HL-60 (cell line): ENCODE measurements around the gene DGKI.

ENCODE experiments used
- DNase-seq, 2 experiments: peaks; one replicate each; pipeline ENCODE4 v3.0.0-alpha.2; 2010 to 2020; ENCODE audit warnings: low read depth in 1 of 2, low spot score in 1 of 2
- H3K27ac ChIP-seq: fragments of 250-450 bp; sonication (Bioruptor Pico); replicated peaks from 2 replicates; pipeline ENCODE4 v1.5.1; 2020; ENCODE audit warnings: mild to moderate bottlenecking, moderate library complexity
- H3K27me3 ChIP-seq: fragments of 250-450 bp; sonication (Bioruptor Pico); 2 replicates; pipeline ENCODE4 v1.5.1; 2021; ENCODE audit warnings: mild to moderate bottlenecking, moderate library complexity; ENCODE audit not compliant: insufficient read depth, poor library complexity, severe bottlenecking
- H3K4me3 ChIP-seq: replicated peaks from 2 replicates; pipeline ENCODE4 v1.5.1; 2011; ENCODE audit warnings: mild to moderate bottlenecking, control low read depth, low read length; ENCODE audit not compliant: insufficient read depth
- GABPA ChIP-seq: IDR thresholded peaks from 2 replicates; pipeline ENCODE4 v1.6.1; 2012; ENCODE audit warnings: low read depth
- POLR2AphosphoS5 ChIP-seq: IDR thresholded peaks from 2 replicates; pipeline ENCODE4 v1.6.1; 2012; ENCODE audit warnings: low read depth
- REST ChIP-seq: IDR thresholded peaks from 2 replicates; pipeline ENCODE4 v1.6.1; 2012; ENCODE audit warnings: low read depth; ENCODE audit not compliant: insufficient replicate concordance
- SPI1 ChIP-seq: IDR thresholded peaks from 2 replicates; pipeline ENCODE4 v1.6.1; 2012; ENCODE audit warnings: low read depth, mild to moderate bottlenecking, borderline replicate concordance
- TF ChIP-seq, protein P1 (sequence below): IDR thresholded peaks from one replicate; pipeline ENCODE4 v1.5.1; 2011; ENCODE audit warnings: low read length, control low read depth, inconsistent platforms; ENCODE audit not compliant: insufficient read depth

The DGKI gene

GRCh38 chr7:137513091-137513490, 333.7 kb downstream of the DGKI start:
- Histone ChIP-seq H3K27me3 (no peaks in the 10 kb centered on the region), H3K4me3 (no peak overlapping the region), H3K27ac (no peak overlapping the region)
- TF ChIP-seq REST, result no peak
- TF ChIP-seq POLR2AphosphoS5, result no peak
- no peak for TF ChIP-seq SPI1
- DNase-seq, result no peak

GRCh38 chr7:137507096-137507495, 339.7 kb downstream of the DGKI start:
- no peak overlapping the region for H3K27ac ChIP-seq
- peaks cover 6% of the 10 kb centered on the region for H3K27me3 ChIP-seq
- DNase-seq, result no peak
- no peak overlapping the region for H3K4me3 ChIP-seq
- TF ChIP-seq POLR2AphosphoS5, result no peak
- TF ChIP-seq SPI1, result no peak
- TF ChIP-seq, protein P1, sequence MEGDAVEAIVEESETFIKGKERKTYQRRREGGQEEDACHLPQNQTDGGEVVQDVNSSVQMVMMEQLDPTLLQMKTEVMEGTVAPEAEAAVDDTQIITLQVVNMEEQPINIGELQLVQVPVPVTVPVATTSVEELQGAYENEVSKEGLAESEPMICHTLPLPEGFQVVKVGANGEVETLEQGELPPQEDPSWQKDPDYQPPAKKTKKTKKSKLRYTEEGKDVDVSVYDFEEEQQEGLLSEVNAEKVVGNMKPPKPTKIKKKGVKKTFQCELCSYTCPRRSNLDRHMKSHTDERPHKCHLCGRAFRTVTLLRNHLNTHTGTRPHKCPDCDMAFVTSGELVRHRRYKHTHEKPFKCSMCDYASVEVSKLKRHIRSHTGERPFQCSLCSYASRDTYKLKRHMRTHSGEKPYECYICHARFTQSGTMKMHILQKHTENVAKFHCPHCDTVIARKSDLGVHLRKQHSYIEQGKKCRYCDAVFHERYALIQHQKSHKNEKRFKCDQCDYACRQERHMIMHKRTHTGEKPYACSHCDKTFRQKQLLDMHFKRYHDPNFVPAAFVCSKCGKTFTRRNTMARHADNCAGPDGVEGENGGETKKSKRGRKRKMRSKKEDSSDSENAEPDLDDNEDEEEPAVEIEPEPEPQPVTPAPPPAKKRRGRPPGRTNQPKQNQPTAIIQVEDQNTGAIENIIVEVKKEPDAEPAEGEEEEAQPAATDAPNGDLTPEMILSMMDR, result no peak
- no peak for TF ChIP-seq GABPA
- TF ChIP-seq REST, result no peak

DNA sequence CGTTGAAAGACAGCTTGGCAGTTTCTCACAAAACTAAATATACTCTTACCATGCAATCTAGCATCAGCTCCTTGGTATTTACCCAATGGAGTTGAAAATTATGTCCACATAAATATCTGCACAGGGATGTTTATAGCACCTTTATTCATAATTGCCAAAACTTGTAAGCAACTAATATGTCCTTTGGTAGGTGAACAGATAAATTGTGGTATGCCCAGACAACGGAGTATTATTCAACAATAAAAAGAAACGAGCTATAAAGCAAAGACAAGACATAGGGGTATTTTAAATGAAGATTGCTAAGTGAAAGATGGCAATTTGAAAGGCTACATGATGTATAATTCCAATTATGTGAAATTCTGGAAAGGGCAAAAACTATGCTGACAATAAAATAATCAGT, 340.7 kb downstream of the DGKI start:
- no peak for DNase-seq
- Histone ChIP-seq H3K4me3 (no peak overlapping the region), H3K27me3 (peaks cover 6% of the 10 kb centered on the region), H3K27ac (no peak overlapping the region)
- TF ChIP-seq, protein P1, result no peak
- TF ChIP-seq SPI1 (no peak), GABPA (no peak), REST (no peak), POLR2AphosphoS5 (no peak)
